GM18867 (cell line): Measurements from ENCODE around the gene UTP11.
"Not testable (repeated sequence)": the region's sequence is repeated elsewhere in the genome, so short reads cannot be mapped to it uniquely, and the experiment has no call there.

Experiments
- ATAC-seq: cut with Tn5 transposase; IDR thresholded peaks from one replicate; pipeline ENCODE4 v1.9.1; 2021; ENCODE audit warnings: mild to moderate bottlenecking, moderate library complexity; ENCODE audit not compliant: unreplicated experiment

The UTP11 gene

GRCh38 chr1:38012363-38013226, at the start of gene UTP11:
TSS of gene UTP11 (plus strand) at chr1:38012734. CDS start at chr1:38012803, 69 bp downstream.
- ATAC-seq, result peak; percentile 94

- ATAC-seq, result not testable (repeated sequence)
These were observed 48.4 kb upstream of the UTP11 start for GRCh38 chr1:37964106-37964505.

GRCh38 chr1:37965301-37965700, 47.2 kb upstream of the UTP11 start:
- no peak for ATAC-seq

- not testable (repeated sequence) for ATAC-seq
These were observed 38.9 kb upstream of the UTP11 start for GRCh38 chr1:37973684-37974083.

GRCh38 chr1:37974567-37974966, 38.0 kb upstream of the UTP11 start:
- ATAC-seq, result no peak

GRCh38 chr1:37975083-37975482, 37.5 kb upstream of the UTP11 start:
- not testable (repeated sequence) for ATAC-seq

GRCh38 chr1:37978541-37978940, 34.0 kb upstream of the UTP11 start:
- no peak for ATAC-seq

GRCh38 chr1:37983546-37983945, 29.0 kb upstream of the UTP11 start:
- ATAC-seq, result no peak

- ATAC-seq, result no peak
These were observed 24.9 kb upstream of the UTP11 start for GRCh38 chr1:37987679-37988078.

GRCh38 chr1:37989361-37989930, 23.1 kb upstream of the UTP11 start:
- peak; percentile 31 for ATAC-seq

- ATAC-seq, result no peak
These were observed 17.5 kb upstream of the UTP11 start for GRCh38 chr1:37994886-37995566.

- ATAC-seq, result no peak
These were observed 16.7 kb upstream of the UTP11 start for GRCh38 chr1:37995751-37996345.

GRCh38 chr1:37997256-37998088, 15.1 kb upstream of the UTP11 start:
- ATAC-seq, result no peak

- ATAC-seq, result no peak
These were observed 14.3 kb upstream of the UTP11 start for GRCh38 chr1:37998089-37998808.

- ATAC-seq, result no peak
These were observed 13.6 kb upstream of the UTP11 start for GRCh38 chr1:37998913-37999429.

GRCh38 chr1:37999430-38000232, 12.9 kb upstream of the UTP11 start:
- ATAC-seq, result no peak

- no peak for ATAC-seq
These were observed 12.4 kb upstream of the UTP11 start for GRCh38 chr1:38000233-38000528.

GRCh38 chr1:38000529-38001455, 11.7 kb upstream of the UTP11 start:
- ATAC-seq, result no peak
